GM18520 (cell line): ENCODE data around the gene TATDN2.
"Not testable (repeated sequence)": the region's sequence is repeated elsewhere in the genome, so short reads cannot be mapped to it uniquely, and the experiment has no call there.

Experiments
- ATAC-seq: cut with Tn5 transposase; IDR thresholded peaks from one replicate; pipeline ENCODE4 v1.9.1; 2021; ENCODE audit not compliant: unreplicated experiment

TATDN2 gene

GRCh38 chr3:10288575-10288960 lies 40.3 kb downstream of the TATDN2 start:
- ATAC-seq, result no peak

- ATAC-seq, result no peak
These were observed 40.8 kb downstream of the TATDN2 start for GRCh38 chr3:10289077-10289476.

- ATAC-seq, result no peak
These were observed 41.6 kb downstream of the TATDN2 start for GRCh38 chr3:10289787-10290355.

- no peak for ATAC-seq
These were observed 42.4 kb downstream of the TATDN2 start for GRCh38 chr3:10290481-10291176.

GRCh38 chr3:10291641-10292040 lies 43.4 kb downstream of the TATDN2 start:
- ATAC-seq, result no peak

GRCh38 chr3:10292505-10293419 lies 44.5 kb downstream of the TATDN2 start, which contains the start of gene GHRL:
TSS of gene GHRL (minus strand) at chr3:10292947. CDS start at chr3:10290180, 2,767 bp downstream.
- peak; percentile 74 for ATAC-seq

- no peak for ATAC-seq
These were observed 45.8 kb downstream of the TATDN2 start for GRCh38 chr3:10294030-10294586.

GRCh38 chr3:10298064-10298463 lies 49.8 kb downstream of the TATDN2 start:
- ATAC-seq, result not testable (repeated sequence)

- ATAC-seq, result no peak
These were observed 50.9 kb downstream of the TATDN2 start for GRCh38 chr3:10299175-10299574.

GRCh38 chr3:10299679-10300078 lies 51.4 kb downstream of the TATDN2 start:
- peak; percentile 59 for ATAC-seq

GRCh38 chr3:10300087-10300486 lies 51.8 kb downstream of the TATDN2 start:
- no peak for ATAC-seq

- ATAC-seq, result no peak
These were observed 54.8 kb downstream of the TATDN2 start for GRCh38 chr3:10303105-10303504.

- ATAC-seq, result no peak
These were observed 55.5 kb downstream of the TATDN2 start for GRCh38 chr3:10303785-10304184.

- no peak for ATAC-seq
These were observed 56.6 kb downstream of the TATDN2 start for GRCh38 chr3:10304905-10305304.

GRCh38 chr3:10305331-10305902 lies 57.2 kb downstream of the TATDN2 start:
- no peak for ATAC-seq

- ATAC-seq, result no peak
These were observed 57.9 kb downstream of the TATDN2 start for GRCh38 chr3:10306156-10306555.

GRCh38 chr3:10308678-10309077 lies 60.4 kb downstream of the TATDN2 start:
- ATAC-seq, result no peak

GRCh38 chr3:10309736-10310135 lies 61.5 kb downstream of the TATDN2 start:
- ATAC-seq, result no peak

GRCh38 chr3:10310578-10310977 lies 62.3 kb downstream of the TATDN2 start:
- ATAC-seq, result no peak

- no peak for ATAC-seq
These were observed 63.5 kb downstream of the TATDN2 start for GRCh38 chr3:10311710-10312109.

GRCh38 chr3:10312391-10312790 lies 64.1 kb downstream of the TATDN2 start:
- ATAC-seq, result no peak
